Esophagus muscularis mucosa (tissue), 4 donors: ENCODE data around the gene TAGLN2.

Experiments
- EP300 ChIP-seq: sonication (generic); formaldehyde crosslinking; IDR thresholded peaks from one replicate; pipeline ENCODE4 v1.6.1; 2017; ENCODE audit warnings: antibody characterized with exemption
- POLR2AphosphoS5 ChIP-seq, 2 donors: sonication (generic); formaldehyde crosslinking; IDR thresholded peaks; one replicate each; pipeline ENCODE4 v1.6.1; 2017; ENCODE audit warnings: antibody characterized with exemption in 2 of 2
- TF ChIP-seq, protein P1 (sequence below), 3 experiments: fragments of 200-600 bp in 2 of 3; fragments of 450-650 bp in 1 of 3; sonication (generic) in 2 of 3; IDR thresholded peaks; one replicate each; pipeline ENCODE4 v1.5.1; 2017 to 2019; ENCODE audit warnings: antibody characterized with exemption in 3 of 3, mild to moderate bottlenecking in 2 of 3, moderate library complexity in 1 of 3

DNA sequence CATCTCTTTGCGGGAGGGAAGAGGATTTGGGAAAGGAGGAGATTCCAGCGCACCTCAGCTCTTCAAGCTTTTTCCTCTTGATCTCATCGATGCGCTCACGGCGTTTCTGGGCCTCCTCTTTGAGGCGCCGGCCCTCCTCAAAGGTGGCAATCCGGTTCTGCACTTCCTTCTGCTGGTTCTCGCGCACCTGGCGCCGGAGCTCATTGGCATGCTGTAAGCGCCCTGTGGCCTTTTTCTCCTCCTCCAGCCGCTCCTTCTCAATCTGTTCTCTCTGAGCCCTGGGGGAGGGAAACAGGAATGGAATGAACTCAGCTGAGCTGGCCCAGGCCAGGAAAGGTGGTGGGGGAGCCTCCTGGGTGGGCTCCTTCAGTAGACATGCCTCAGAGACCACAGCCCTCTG lies 52.4 kb downstream of the TAGLN2 start:
- TF ChIP-seq, protein P1, sequence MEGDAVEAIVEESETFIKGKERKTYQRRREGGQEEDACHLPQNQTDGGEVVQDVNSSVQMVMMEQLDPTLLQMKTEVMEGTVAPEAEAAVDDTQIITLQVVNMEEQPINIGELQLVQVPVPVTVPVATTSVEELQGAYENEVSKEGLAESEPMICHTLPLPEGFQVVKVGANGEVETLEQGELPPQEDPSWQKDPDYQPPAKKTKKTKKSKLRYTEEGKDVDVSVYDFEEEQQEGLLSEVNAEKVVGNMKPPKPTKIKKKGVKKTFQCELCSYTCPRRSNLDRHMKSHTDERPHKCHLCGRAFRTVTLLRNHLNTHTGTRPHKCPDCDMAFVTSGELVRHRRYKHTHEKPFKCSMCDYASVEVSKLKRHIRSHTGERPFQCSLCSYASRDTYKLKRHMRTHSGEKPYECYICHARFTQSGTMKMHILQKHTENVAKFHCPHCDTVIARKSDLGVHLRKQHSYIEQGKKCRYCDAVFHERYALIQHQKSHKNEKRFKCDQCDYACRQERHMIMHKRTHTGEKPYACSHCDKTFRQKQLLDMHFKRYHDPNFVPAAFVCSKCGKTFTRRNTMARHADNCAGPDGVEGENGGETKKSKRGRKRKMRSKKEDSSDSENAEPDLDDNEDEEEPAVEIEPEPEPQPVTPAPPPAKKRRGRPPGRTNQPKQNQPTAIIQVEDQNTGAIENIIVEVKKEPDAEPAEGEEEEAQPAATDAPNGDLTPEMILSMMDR (IDR thresholded peaks at IDR 0.05): no peak
- TF ChIP-seq POLR2AphosphoS5 (IDR thresholded peaks at IDR 0.05): no peak
- TF ChIP-seq EP300: no peak
